Measurements from ENCODE around the gene SMPD1. TPM values are rescaled to one million over a fixed set of nuclear protein-coding genes. Genes with fewer than 3 reads are reported as not detected.
"Not testable (repeated sequence)": the region's sequence is repeated elsewhere in the genome, so short reads cannot be mapped to it uniquely, and the experiment has no call there.

Gene SMPD1
- total RNA-seq, 1 experiment from 2014 or later, result 124 TPM

GRCh38 chr11:6388748-6389147 lies 1.5 kb upstream of the SMPD1 start:
- no peak for DNase-seq (ENCODE audit: low read depth)

GRCh38 chr11:6390718-6391469 lies 620 bp downstream of the SMPD1 start:
- DNase-seq (ENCODE audit: low read depth), result no peak

- DNase-seq (ENCODE audit: low read depth), result no peak
Observed at GRCh38 chr11:6391537-6392134, 1.4 kb downstream of the SMPD1 start.

GRCh38 chr11:6392251-6392650 lies 2.0 kb downstream of the SMPD1 start:
- not testable (repeated sequence) for DNase-seq (ENCODE audit: low read depth)

GRCh38 chr11:6393989-6394670 lies 3.9 kb downstream of the SMPD1 start:
- no peak for DNase-seq (ENCODE audit: low read depth)

GRCh38 chr11:6395470-6396060 lies 5.3 kb downstream of the SMPD1 start:
- no peak for DNase-seq (ENCODE audit: low read depth)

- peak; percentile 15 for DNase-seq (ENCODE audit: low read depth)
Observed at GRCh38 chr11:6397156-6397555, 6.9 kb downstream of the SMPD1 start.

GRCh38 chr11:6397636-6398035 lies 7.4 kb downstream of the SMPD1 start:
- DNase-seq (ENCODE audit: low read depth), result peak; percentile 68

GRCh38 chr11:6400431-6401345 lies 10.4 kb downstream of the SMPD1 start:
- DNase-seq (ENCODE audit: low read depth), result no peak

GRCh38 chr11:6401464-6401863 lies 11.2 kb downstream of the SMPD1 start:
- no peak for DNase-seq (ENCODE audit: low read depth)

GRCh38 chr11:6402061-6402470 lies 11.8 kb downstream of the SMPD1 start:
- no peak for DNase-seq (ENCODE audit: low read depth)

- DNase-seq (ENCODE audit: low read depth), result peak; percentile 18
Observed at GRCh38 chr11:6402561-6402981, 12.3 kb downstream of the SMPD1 start.

- DNase-seq (ENCODE audit: low read depth), result no peak
Observed at GRCh38 chr11:6403539-6403938, 13.3 kb downstream of the SMPD1 start.

GRCh38 chr11:6404342-6405051 lies 14.2 kb downstream of the SMPD1 start:
- peak; percentile 27 for DNase-seq (ENCODE audit: low read depth)

- no peak for DNase-seq (ENCODE audit: low read depth)
Observed at GRCh38 chr11:6405052-6405667, 14.9 kb downstream of the SMPD1 start.

GRCh38 chr11:6405846-6406245 lies 15.6 kb downstream of the SMPD1 start:
- no peak for DNase-seq (ENCODE audit: low read depth)

- no peak for DNase-seq (ENCODE audit: low read depth)
Observed at GRCh38 chr11:6406370-6406769, 16.1 kb downstream of the SMPD1 start.

GRCh38 chr11:6410695-6411430 lies 20.6 kb downstream of the SMPD1 start:
- no peak for DNase-seq (ENCODE audit: low read depth)

- DNase-seq (ENCODE audit: low read depth), result no peak
Observed at GRCh38 chr11:6411594-6412031, 21.3 kb downstream of the SMPD1 start.

All from M059J (cell line).